Measurements from ENCODE around the gene PIH1D2.
A peak's percentile ranks its signal among the peaks of the same experiment; 100 is the strongest.

The PIH1D2 gene

GRCh38 chr11:112024773-112025678 lies 48.8 kb downstream of the PIH1D2 start, which contains the start of gene DLAT:
DLAT (plus strand) TSS chr11:112025408; CDS start chr11:112025473, 65 bp downstream.
- peaks cover 8% of the 10 kb centered on the region; the same call in 1 of the 2 replicates for H3K79me2 ChIP-seq (ENCODE audit: insufficient read depth, low read length)
- H3K27ac ChIP-seq (ENCODE audit: low read depth, low read length): peak within 1 kb of the TSS; percentile 78
- peaks cover 5% of the 10 kb centered on the region; the same call in 1 of the 2 replicates for H3F3A ChIP-seq (ENCODE audit: insufficient read depth)
- peak within 1 kb of the TSS; percentile 71 for H3K4me2 ChIP-seq (ENCODE audit: low read depth, low read length, poor library complexity, severe bottlenecking)
- no peaks in the 10 kb centered on the region for H3K27me3 ChIP-seq (ENCODE audit: low read length)
- no peak for TF ChIP-seq CTCF (IDR thresholded peaks at IDR 0.05; ENCODE audit: insufficient read depth, low read length, poor library complexity, severe bottlenecking)
- TF ChIP-seq EZH2phosphoT487 (conservative IDR thresholded peaks at IDR 0.05; ENCODE audit: low read length): no peak
- peak within 1 kb of the TSS; percentile 75 for H3K4me3 ChIP-seq (ENCODE audit: insufficient read depth, low read length, poor library complexity, severe bottlenecking)
- H3K36me3 ChIP-seq (ENCODE audit: low read length): peaks cover 10% of the 10 kb centered on the region; the same call in 1 of the 2 replicates
- H3K9me2 ChIP-seq (replicated peaks; ENCODE audit: insufficient read depth, low read length): no peaks in the 10 kb centered on the region
- H2AFZ ChIP-seq (ENCODE audit: low read depth, low read length, severe bottlenecking): peak within 1 kb of the TSS; percentile 81
- H4K20me1 ChIP-seq (ENCODE audit: low read depth, low read length): no peaks in the 10 kb centered on the region
- peak within 1 kb of the TSS; percentile 85 for H3K9ac ChIP-seq (ENCODE audit: low read length)
- no peaks in the 10 kb centered on the region for H3K9me3 ChIP-seq (ENCODE audit: insufficient read depth, low read length)

DNA sequence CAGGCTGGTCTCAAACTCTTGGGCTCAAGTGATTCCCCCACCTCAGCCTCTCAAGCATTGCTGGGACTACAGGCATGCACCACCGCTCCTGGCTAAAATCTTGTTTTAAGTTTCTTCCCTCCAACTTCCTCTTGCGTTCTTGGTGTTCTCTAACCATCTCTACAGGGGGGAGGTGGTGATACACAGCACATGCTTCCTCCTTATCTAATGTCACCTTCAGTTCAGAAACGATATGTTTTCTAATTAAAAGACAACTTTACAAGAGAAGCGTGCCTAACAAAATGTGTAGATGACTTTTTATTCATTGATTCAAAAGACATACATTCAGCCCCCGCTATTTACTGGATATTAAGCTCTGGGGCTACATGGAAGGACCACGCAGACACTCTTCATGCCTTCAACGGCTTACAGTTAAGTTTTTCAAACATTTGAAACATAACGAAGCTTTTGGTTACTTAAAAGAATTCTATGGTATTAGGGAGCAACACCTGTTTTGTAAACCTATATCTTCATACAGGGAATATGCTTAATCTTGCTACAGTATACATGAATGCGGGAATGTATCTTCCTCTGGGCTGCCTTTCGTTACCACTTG lies 49.5 kb downstream of the PIH1D2 start:
- H2AFZ ChIP-seq (ENCODE audit: low read depth, low read length, severe bottlenecking): peak overlapping the region; percentile 81
- H3K4me3 ChIP-seq (ENCODE audit: insufficient read depth, low read length, poor library complexity, severe bottlenecking): peak overlapping the region; percentile 75
- H3K27me3 ChIP-seq (ENCODE audit: low read length): no peaks in the 10 kb centered on the region
- TF ChIP-seq EZH2phosphoT487 (conservative IDR thresholded peaks at IDR 0.05; ENCODE audit: low read length) (no peak), CTCF (IDR thresholded peaks at IDR 0.05; ENCODE audit: insufficient read depth, low read length, poor library complexity, severe bottlenecking) (no peak)
- peak overlapping the region; percentile 78 for H3K27ac ChIP-seq (ENCODE audit: low read depth, low read length)
- H4K20me1 ChIP-seq (ENCODE audit: low read depth, low read length): no peaks in the 10 kb centered on the region
- peaks cover 8% of the 10 kb centered on the region; the same call in 1 of the 2 replicates for H3K79me2 ChIP-seq (ENCODE audit: insufficient read depth, low read length)
- H3K9ac ChIP-seq (ENCODE audit: low read length): peak overlapping the region; percentile 85
- peaks cover 8% of the 10 kb centered on the region; the same call in 1 of the 2 replicates for H3K36me3 ChIP-seq (ENCODE audit: low read length)
- H3K9me3 ChIP-seq (ENCODE audit: insufficient read depth, low read length): no peaks in the 10 kb centered on the region
- H3K4me2 ChIP-seq (ENCODE audit: low read depth, low read length, poor library complexity, severe bottlenecking): peak overlapping the region; percentile 71
- H3K9me2 ChIP-seq (replicated peaks; ENCODE audit: insufficient read depth, low read length): no peaks in the 10 kb centered on the region
- peaks cover 5% of the 10 kb centered on the region; the same call in 1 of the 2 replicates for H3F3A ChIP-seq (ENCODE audit: insufficient read depth)

- TF ChIP-seq EZH2phosphoT487 (conservative IDR thresholded peaks at IDR 0.05; ENCODE audit: low read length) (no peak), CTCF (IDR thresholded peaks at IDR 0.05; ENCODE audit: insufficient read depth, low read length, poor library complexity, severe bottlenecking) (no peak)
- H3K4me2 ChIP-seq (ENCODE audit: low read depth, low read length, poor library complexity, severe bottlenecking): peak overlapping the region; percentile 71
- H3K79me2 ChIP-seq (ENCODE audit: insufficient read depth, low read length): peaks cover 8% of the 10 kb centered on the region; the same call in 1 of the 2 replicates
- H4K20me1 ChIP-seq (ENCODE audit: low read depth, low read length): no peaks in the 10 kb centered on the region
- H2AFZ ChIP-seq (ENCODE audit: low read depth, low read length, severe bottlenecking): no peak overlapping the region
- no peaks in the 10 kb centered on the region for H3K9me3 ChIP-seq (ENCODE audit: insufficient read depth, low read length)
- no peaks in the 10 kb centered on the region for H3K9me2 ChIP-seq (replicated peaks; ENCODE audit: insufficient read depth, low read length)
- H3K9ac ChIP-seq (ENCODE audit: low read length): no peak overlapping the region
- H3K36me3 ChIP-seq (ENCODE audit: low read length): no peaks in the 10 kb centered on the region
- no peak overlapping the region for H3K4me3 ChIP-seq (ENCODE audit: insufficient read depth, low read length, poor library complexity, severe bottlenecking)
- no peak overlapping the region for H3K27ac ChIP-seq (ENCODE audit: low read depth, low read length)
- no peaks in the 10 kb centered on the region for H3K27me3 ChIP-seq (ENCODE audit: low read length)
- peaks cover 5% of the 10 kb centered on the region; the same call in 1 of the 2 replicates for H3F3A ChIP-seq (ENCODE audit: insufficient read depth)
Observed at GRCh38 chr11:112023104-112023503, 50.7 kb downstream of the PIH1D2 start.
